Activated CD4-positive, alpha-beta T cell treated with anti-CD3 and anti-CD28 coated beads, Interleukin-2, amount 10 ng/mL, durations not matched to agents 24 days and 14 days (primary cell): ENCODE measurements around the gene PPP6R2. TPM values are rescaled to one million over a fixed set of nuclear protein-coding genes. Genes with fewer than 3 reads are reported as not detected.

Source experiments
- DNase-seq: peaks from one replicate; pipeline ENCODE4 v3.0.0; 2022
- H3K27ac Mint-ChIP-seq: one replicate; pipeline ENCODE4 v1.8.0; 2022; ENCODE audit warnings: mild to moderate bottlenecking, mixed read lengths
- H3K27me3 Mint-ChIP-seq: one replicate; pipeline ENCODE4 v1.8.0; 2022; ENCODE audit warnings: mixed read lengths
- H3K36me3 Mint-ChIP-seq: one replicate; pipeline ENCODE4 v1.8.0; 2022; ENCODE audit warnings: low read depth, mild to moderate bottlenecking, mixed read lengths
- H3K4me1 Mint-ChIP-seq: one replicate; pipeline ENCODE4 v1.8.0; 2021; ENCODE audit warnings: mixed read lengths
- H3K4me3 Mint-ChIP-seq: one replicate; pipeline ENCODE4 v1.8.0; 2022; ENCODE audit warnings: mild to moderate bottlenecking, moderate library complexity, mixed read lengths
- H3K9me3 Mint-ChIP-seq: one replicate; pipeline ENCODE4 v1.8.0; 2021; ENCODE audit warnings: mixed read lengths
- intact Hi-C: fragments of 100-400 bp; cut with micrococcal nuclease; formaldehyde crosslinking; loops from one replicate; pipeline ENCODE4 v1.15.1; 2023
- total RNA-seq: library from RNA; stranded (reverse); gene quantifications from 2 replicates; pipeline ENCODE4 v1.2.3, GENCODE V29; 2022

The PPP6R2 gene
- total RNA-seq, 1 donor from 2014 or later = 44.0 TPM

DNA sequence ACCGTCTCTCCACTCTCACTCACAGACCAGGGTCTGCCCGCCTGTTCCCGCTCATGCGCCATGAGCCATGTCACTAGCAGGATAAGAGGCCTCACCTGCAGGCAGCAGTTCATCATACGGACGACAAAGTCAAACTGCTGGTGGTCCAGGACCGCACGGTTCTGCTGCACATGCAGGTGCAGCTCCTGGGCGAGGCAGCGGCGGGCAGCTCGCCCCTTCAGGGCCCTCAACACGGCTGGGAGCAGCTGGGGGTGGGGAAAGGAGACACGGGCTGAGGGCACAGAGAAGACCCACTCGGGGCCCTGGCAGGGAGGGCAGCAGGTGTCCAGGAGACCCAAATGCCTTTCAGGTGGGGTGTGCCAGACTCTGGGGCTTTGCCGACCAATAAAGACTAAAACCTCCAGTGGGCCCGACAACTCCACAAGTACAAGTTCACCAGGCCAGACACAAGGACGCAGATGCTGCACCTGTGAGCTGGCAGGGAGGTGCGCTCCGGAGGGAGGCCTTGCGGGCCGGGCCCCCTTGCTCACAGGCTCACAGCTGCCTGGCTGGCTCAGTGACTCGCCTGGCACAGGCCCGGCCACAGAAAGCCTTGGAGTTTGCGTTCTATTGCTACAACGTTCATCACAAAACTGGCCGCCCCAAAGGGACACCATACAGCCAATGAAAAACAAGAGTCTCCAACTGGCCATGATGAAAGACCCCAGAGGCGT lies 120.2 kb downstream of the PPP6R2 start:
- Mint-ChIP-seq H3K4me3 (no peak overlapping the region), H3K4me1 (peaks cover 4% of the 10 kb centered on the region), H3K9me3 (no peaks in the 10 kb centered on the region), H3K36me3 (peaks cover 40% of the 10 kb centered on the region), H3K27me3 (no peaks in the 10 kb centered on the region), H3K27ac (no peak overlapping the region)
- DNase-seq = no peak
- intact Hi-C loops = no loop called here

- Mint-ChIP-seq H3K9me3 (no peaks in the 10 kb centered on the region), H3K27ac (no peak overlapping the region), H3K27me3 (no peaks in the 10 kb centered on the region), H3K4me3 (no peak overlapping the region), H3K4me1 (peaks cover 14% of the 10 kb centered on the region), H3K36me3 (peaks cover 31% of the 10 kb centered on the region)
- intact Hi-C loops = no loop called here
- DNase-seq = no peak
Observed at GRCh38 chr22:50464451-50464850, 121.3 kb downstream of the PPP6R2 start.

DNA sequence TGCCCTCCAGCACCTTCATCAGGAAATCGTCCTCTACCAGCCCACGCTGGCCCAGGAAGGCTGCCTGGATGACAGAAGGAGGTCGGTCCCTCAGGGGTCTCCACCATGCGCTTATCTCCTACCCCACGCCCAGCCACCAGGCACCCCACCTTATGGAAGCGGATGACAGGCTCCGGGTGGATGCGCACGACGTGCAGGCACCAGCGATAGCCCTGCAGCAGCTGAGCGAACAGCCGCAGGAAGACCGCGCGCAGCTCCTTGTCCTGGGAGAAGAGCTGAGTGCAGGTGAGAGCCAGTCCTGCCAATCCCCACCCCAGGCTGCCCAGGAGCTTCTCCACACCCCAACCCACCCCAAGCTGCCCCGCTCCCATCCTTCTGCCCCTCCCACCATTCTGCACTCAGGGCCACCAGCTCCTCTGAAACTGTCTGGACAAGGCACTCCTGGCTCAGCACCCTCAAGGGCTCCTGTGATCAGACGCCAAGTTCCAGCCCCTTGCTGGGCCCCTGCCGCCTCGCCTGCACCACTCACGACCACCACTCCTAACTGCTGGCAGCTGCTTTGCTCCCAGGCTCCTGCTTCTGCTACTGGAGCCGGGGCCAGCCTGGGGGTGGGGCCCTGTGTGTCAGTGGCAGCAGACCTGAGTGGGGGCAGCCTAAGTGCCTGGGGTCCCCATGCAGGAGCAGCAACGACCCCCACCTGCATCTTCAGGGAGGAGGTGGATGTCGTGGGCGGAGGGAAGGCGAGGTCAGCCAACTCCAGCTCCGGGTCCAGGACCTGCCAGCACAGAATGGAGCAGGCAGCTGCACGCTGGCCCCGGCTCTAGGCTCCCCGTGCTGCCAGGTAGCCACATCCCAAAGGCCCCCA lies 122.2 kb downstream of the PPP6R2 start:
- peaks cover 31% of the 10 kb centered on the region for H3K36me3 Mint-ChIP-seq
- H3K4me3 Mint-ChIP-seq = no peak overlapping the region
- no peak overlapping the region for H3K27ac Mint-ChIP-seq
- H3K9me3 Mint-ChIP-seq = no peaks in the 10 kb centered on the region
- no peak for DNase-seq
- H3K4me1 Mint-ChIP-seq = peaks cover 21% of the 10 kb centered on the region
- intact Hi-C loops = no loop called here
- H3K27me3 Mint-ChIP-seq = no peaks in the 10 kb centered on the region

GRCh38 chr22:50467341-50467740 lies 124.2 kb downstream of the PPP6R2 start:
- H3K4me1 Mint-ChIP-seq = peaks cover 39% of the 10 kb centered on the region
- intact Hi-C loops = no loop called here
- peak overlapping the region; percentile 17 for H3K4me3 Mint-ChIP-seq
- H3K36me3 Mint-ChIP-seq = peaks cover 26% of the 10 kb centered on the region
- no peaks in the 10 kb centered on the region for H3K27me3 Mint-ChIP-seq
- no peaks in the 10 kb centered on the region for H3K9me3 Mint-ChIP-seq
- no peak overlapping the region for H3K27ac Mint-ChIP-seq
- no peak for DNase-seq

- no peaks in the 10 kb centered on the region for H3K27me3 Mint-ChIP-seq
- no peaks in the 10 kb centered on the region for H3K9me3 Mint-ChIP-seq
- no peak for DNase-seq
- intact Hi-C loops = no loop called here
- H3K36me3 Mint-ChIP-seq = peaks cover 26% of the 10 kb centered on the region
- H3K27ac Mint-ChIP-seq = no peak overlapping the region
- H3K4me3 Mint-ChIP-seq = no peak overlapping the region
- H3K4me1 Mint-ChIP-seq = peaks cover 42% of the 10 kb centered on the region
Observed at GRCh38 chr22:50467773-50468440, 124.8 kb downstream of the PPP6R2 start.

- peaks cover 28% of the 10 kb centered on the region for H3K36me3 Mint-ChIP-seq
- intact Hi-C loops = no loop called here
- no peaks in the 10 kb centered on the region for H3K9me3 Mint-ChIP-seq
- DNase-seq = no peak
- no peaks in the 10 kb centered on the region for H3K27me3 Mint-ChIP-seq
- peak overlapping the region; percentile 89 for H3K27ac Mint-ChIP-seq
- H3K4me1 Mint-ChIP-seq = peaks cover 49% of the 10 kb centered on the region
- H3K4me3 Mint-ChIP-seq = peak overlapping the region; percentile 77
Observed at GRCh38 chr22:50468626-50469025, 125.5 kb downstream of the PPP6R2 start.

- H3K4me3 Mint-ChIP-seq = peak overlapping the region; percentile 77
- H3K27ac Mint-ChIP-seq = peak overlapping the region; percentile 89
- H3K4me1 Mint-ChIP-seq = peaks cover 54% of the 10 kb centered on the region
- peak; percentile 98 for DNase-seq
- intact Hi-C loops = loop anchor here (1.0 to 5.0 kb wide), 2 partner anchors 58 to 113 kb away; partner anchors contain the start of genes CHKB and SCO2
- no peaks in the 10 kb centered on the region for H3K9me3 Mint-ChIP-seq
- peaks cover 23% of the 10 kb centered on the region for H3K36me3 Mint-ChIP-seq
- H3K27me3 Mint-ChIP-seq = no peaks in the 10 kb centered on the region
Observed at GRCh38 chr22:50469377-50470305, 126.5 kb downstream of the PPP6R2 start.

GRCh38 chr22:50470491-50470890 lies 127.4 kb downstream of the PPP6R2 start:
- no peaks in the 10 kb centered on the region for H3K9me3 Mint-ChIP-seq
- H3K27ac Mint-ChIP-seq = peak overlapping the region; percentile 89
- H3K4me1 Mint-ChIP-seq = peaks cover 55% of the 10 kb centered on the region
- H3K36me3 Mint-ChIP-seq = peaks cover 18% of the 10 kb centered on the region
- intact Hi-C loops = loop anchor here (1.0 to 5.0 kb wide), 2 partner anchors 57 to 112 kb away; partner anchors contain the start of genes CHKB and SCO2
- no peak for DNase-seq
- H3K27me3 Mint-ChIP-seq = no peaks in the 10 kb centered on the region
- peak overlapping the region; percentile 77 for H3K4me3 Mint-ChIP-seq

GRCh38 chr22:50471197-50471847 lies 128.2 kb downstream of the PPP6R2 start:
- intact Hi-C loops = loop anchor here (5.0 kb wide), 1 partner anchor 56 kb away; the partner anchor contains the start of gene SCO2
- H3K36me3 Mint-ChIP-seq = peaks cover 15% of the 10 kb centered on the region
- peak overlapping the region; percentile 89 for H3K27ac Mint-ChIP-seq
- H3K4me3 Mint-ChIP-seq = peak overlapping the region; percentile 95
- H3K4me1 Mint-ChIP-seq = peaks cover 56% of the 10 kb centered on the region
- H3K9me3 Mint-ChIP-seq = no peaks in the 10 kb centered on the region
- H3K27me3 Mint-ChIP-seq = no peaks in the 10 kb centered on the region
- DNase-seq = no peak

- no peaks in the 10 kb centered on the region for H3K9me3 Mint-ChIP-seq
Observed at GRCh38 chr22:50471962-50472361, 128.8 kb downstream of the PPP6R2 start.

GRCh38 chr22:50473088-50473487 lies 130.0 kb downstream of the PPP6R2 start:
- Mint-ChIP-seq H3K27ac (peak overlapping the region; percentile 88), H3K27me3 (no peaks in the 10 kb centered on the region), H3K4me3 (peak overlapping the region; percentile 95), H3K36me3 (peaks cover 9% of the 10 kb centered on the region), H3K4me1 (peaks cover 52% of the 10 kb centered on the region), H3K9me3 (no peaks in the 10 kb centered on the region)
- intact Hi-C loops = loop anchor here (5.0 kb wide), 1 partner anchor 54 kb away; the partner anchor contains the start of gene SCO2
- DNase-seq = peak; percentile 86

More at GRCh38 chr22:50471962-50472361, 128.8 kb downstream of the PPP6R2 start:
- H3K36me3 Mint-ChIP-seq = peaks cover 9% of the 10 kb centered on the region
- no peak for DNase-seq
- peak overlapping the region; percentile 95 for H3K4me3 Mint-ChIP-seq
- H3K27me3 Mint-ChIP-seq = no peaks in the 10 kb centered on the region
- intact Hi-C loops = loop anchor here (5.0 kb wide), 1 partner anchor 55 kb away; the partner anchor contains the start of gene SCO2
- H3K4me1 Mint-ChIP-seq = peaks cover 52% of the 10 kb centered on the region
- peak overlapping the region; percentile 37 for H3K27ac Mint-ChIP-seq
